H9 (cell line): ENCODE results near the gene TBC1D9. TPM values are rescaled to one million over a fixed set of nuclear protein-coding genes. Genes with fewer than 3 reads are reported as not detected.

Experiments used
- DNase-seq: peaks from one replicate; pipeline ENCODE4 v3.0.0-alpha.2; 2017
- H2AFZ ChIP-seq: one replicate; pipeline ENCODE4 v1.6.1; 2013; ENCODE audit warnings: mild to moderate bottlenecking, low read length, control low read depth, moderate library complexity
- H2AK5ac ChIP-seq: 2 replicates; pipeline ENCODE4 v1.6.1; 2013; ENCODE audit warnings: low read length, control low read depth, mixed read lengths; ENCODE audit not compliant: insufficient read length
- H2BK120ac ChIP-seq: one replicate; pipeline ENCODE4 v1.6.1; 2013; ENCODE audit warnings: low read depth, mild to moderate bottlenecking, low read length, control low read depth, inconsistent platforms; ENCODE audit not compliant: poor library complexity, severe bottlenecking
- H2BK12ac ChIP-seq: 2 replicates; pipeline ENCODE4 v1.6.1; 2013; ENCODE audit warnings: low read length, control low read depth, mixed read lengths, low read depth; ENCODE audit not compliant: insufficient read length
- H2BK15ac ChIP-seq: 2 replicates; pipeline ENCODE4 v1.6.1; 2013; ENCODE audit warnings: low read depth, low read length, control low read depth
- H2BK20ac ChIP-seq: one replicate; pipeline ENCODE4 v1.6.1; 2013; ENCODE audit warnings: low read depth, mild to moderate bottlenecking, low read length, control low read depth, inconsistent platforms; ENCODE audit not compliant: poor library complexity, severe bottlenecking
- H2BK5ac ChIP-seq: 2 replicates; pipeline ENCODE4 v1.6.1; 2013; ENCODE audit warnings: low read length, control low read depth, mixed read lengths; ENCODE audit not compliant: insufficient read length
- H3K14ac ChIP-seq: 2 replicates; pipeline ENCODE4 v1.6.1; 2013; ENCODE audit warnings: low read length, control low read depth; ENCODE audit not compliant: insufficient read depth
- H3K18ac ChIP-seq: 2 replicates; pipeline ENCODE4 v1.6.1; 2013; ENCODE audit warnings: low read depth, mild to moderate bottlenecking, mixed read lengths, low read length, control low read depth; ENCODE audit not compliant: insufficient read length
- H3K23ac ChIP-seq: 2 replicates; pipeline ENCODE4 v1.6.1; 2013; ENCODE audit warnings: low read length, control low read depth, mixed read lengths, low read depth; ENCODE audit not compliant: insufficient read length
- H3K23me2 ChIP-seq: 2 replicates; pipeline ENCODE4 v1.6.1; 2013; ENCODE audit warnings: low read depth, mild to moderate bottlenecking, mixed read lengths, low read length, control low read depth; ENCODE audit not compliant: insufficient read length, poor library complexity, severe bottlenecking
- H3K27ac ChIP-seq: 2 replicates; pipeline ENCODE4 v1.5.1; 2013; ENCODE audit warnings: low read length, control low read depth, mixed read lengths, low read depth; ENCODE audit not compliant: insufficient read length
- H3K27me3 ChIP-seq: 2 replicates; pipeline ENCODE4 v1.6.1; 2013; ENCODE audit warnings: low read length, control low read depth, inconsistent platforms; ENCODE audit not compliant: insufficient read depth
- H3K4ac ChIP-seq: 2 replicates; pipeline ENCODE4 v1.6.1; 2013; ENCODE audit warnings: low read depth, mild to moderate bottlenecking, control low read depth, inconsistent platforms, low read length, moderate library complexity
- H3K4me1 ChIP-seq: 2 replicates; pipeline ENCODE4 v1.6.1; 2013; ENCODE audit warnings: low read length, control low read depth, inconsistent platforms; ENCODE audit not compliant: insufficient read depth
- H3K4me2 ChIP-seq: 2 replicates; pipeline ENCODE4 v1.6.1; 2013; ENCODE audit warnings: low read length, control low read depth, mixed read lengths; ENCODE audit not compliant: insufficient read length, insufficient read depth
- H3K56ac ChIP-seq: 2 replicates; pipeline ENCODE4 v1.6.1; 2013; ENCODE audit warnings: low read depth, mild to moderate bottlenecking, mixed read lengths, low read length, control low read depth; ENCODE audit not compliant: insufficient read length
- H3K79me1 ChIP-seq: 2 replicates; pipeline ENCODE4 v1.6.1; 2013; ENCODE audit warnings: low read depth, mild to moderate bottlenecking, moderate library complexity, low read length, control low read depth, inconsistent platforms; ENCODE audit not compliant: insufficient read depth, poor library complexity, severe bottlenecking
- H3K79me2 ChIP-seq: 2 replicates; pipeline ENCODE4 v1.6.1; 2013; ENCODE audit warnings: low read length, control low read depth, inconsistent platforms; ENCODE audit not compliant: insufficient read depth
- H3K9ac ChIP-seq: 2 replicates; pipeline ENCODE4 v1.6.1; 2013; ENCODE audit warnings: low read length, control low read depth, mixed read lengths; ENCODE audit not compliant: insufficient read length; ENCODE audit errors: extremely low read depth
- H3K9me3 ChIP-seq: one replicate; pipeline ENCODE4 v1.6.1; 2013; ENCODE audit warnings: low read depth, low read length, inconsistent platforms; ENCODE audit not compliant: control insufficient read depth
- H3T11ph ChIP-seq: one replicate; pipeline ENCODE4 v1.6.1; 2013; ENCODE audit warnings: mild to moderate bottlenecking, low read length, control low read depth, inconsistent platforms
- H4K20me1 ChIP-seq: one replicate; pipeline ENCODE4 v1.6.1; 2013; ENCODE audit not compliant: control insufficient read depth, insufficient read length, insufficient read depth
- H4K5ac ChIP-seq: 2 replicates; pipeline ENCODE4 v1.6.1; 2013; ENCODE audit warnings: low read depth, mild to moderate bottlenecking, mixed read lengths, low read length, control low read depth; ENCODE audit not compliant: insufficient read length
- H4K8ac ChIP-seq: replicated peaks from 2 replicates; pipeline ENCODE4 v1.6.1; 2013; ENCODE audit warnings: low read length, control low read depth, mixed read lengths, low read depth; ENCODE audit not compliant: insufficient read length
- H4K91ac ChIP-seq: 2 replicates; pipeline ENCODE4 v1.6.1; 2013; ENCODE audit warnings: low read depth, mild to moderate bottlenecking, moderate library complexity, mixed read lengths, low read length, control low read depth; ENCODE audit not compliant: insufficient read length
- H3K27ac Mint-ChIP-seq, 3 experiments: 2 replicates in 2 of 3; 3 replicates in 1 of 3; pipeline ENCODE4 v1.8.0; 2020 to 2021; ENCODE audit warnings: mixed read lengths in 3 of 3, mild to moderate bottlenecking in 1 of 3, moderate library complexity in 1 of 3
- H3K27me3 Mint-ChIP-seq: 2 replicates; pipeline ENCODE4 v1.8.0; 2021; ENCODE audit warnings: low read depth, mild to moderate bottlenecking, moderate library complexity, mixed read lengths
- H3K36me3 Mint-ChIP-seq, 3 experiments: 2 replicates in 2 of 3; 3 replicates in 1 of 3; pipeline ENCODE4 v1.8.0; 2020 to 2021; ENCODE audit warnings: low read depth in 3 of 3, mixed read lengths in 3 of 3; ENCODE audit not compliant: insufficient read depth in 1 of 3
- H3K4me1 Mint-ChIP-seq, 2 experiments: 2 replicates each; pipeline ENCODE4 v1.8.0; 2020; ENCODE audit warnings: mixed read lengths in 2 of 2
- H3K4me3 Mint-ChIP-seq, 2 experiments: 2 replicates in 1 of 2; 3 replicates in 1 of 2; pipeline ENCODE4 v1.8.0; 2020 to 2021; ENCODE audit warnings: mild to moderate bottlenecking in 2 of 2, mixed read lengths in 2 of 2, moderate library complexity in 1 of 2
- H3K9me3 Mint-ChIP-seq, 2 experiments: 2 replicates in 1 of 2; 3 replicates in 1 of 2; pipeline ENCODE4 v1.8.0; 2020; ENCODE audit warnings: mild to moderate bottlenecking in 2 of 2, mixed read lengths in 2 of 2, moderate library complexity in 1 of 2
- CTCF ChIP-seq: fragments of 200-600 bp; sonication (generic); conservative IDR thresholded peaks from 3 replicates; pipeline ENCODE4 v1.8.0; 2021; ENCODE audit warnings: antibody characterized with exemption, mild to moderate bottlenecking
- WGBS: extraction: QIAGEN DNeasy Blood & Tissue Kit; methylation state at CpG from one replicate; pipeline ENCODE4 v1.1.7; 2013; ENCODE audit warnings: missing lambda C conversion rate, low lambda C conversion rate, mixed read lengths; ENCODE audit not compliant: insufficient read length; ENCODE audit errors: extremely low coverage; 5-methylcytosine and 5-hydroxymethylcytosine counted together
- total RNA-seq: library from RNA; stranded (reverse); gene quantifications from 2 replicates; pipeline ENCODE4 v1.2.1, GENCODE V29; 2021

Gene TBC1D9
- total RNA-seq, 1 experiment from 2014 or later, result 0.63 TPM

GRCh38 chr4:140736669-140737343, 19.4 kb downstream of the TBC1D9 start:
- no peak overlapping the region for H2BK15ac ChIP-seq
- H3K23ac ChIP-seq, result no peak overlapping the region
- no peaks in the 10 kb centered on the region; a peak in 1 of 5 replicates for H3K9me3 Mint-ChIP-seq
- no peak overlapping the region for H2BK12ac ChIP-seq
- no peak overlapping the region for H2BK120ac ChIP-seq
- no CpG with 5 or more reads among the region's 6 CpGs for WGBS
- H3K27me3 Mint-ChIP-seq, result no peaks in the 10 kb centered on the region
- H3K9ac ChIP-seq, result no peak overlapping the region
- H3K4ac ChIP-seq, result no peak overlapping the region
- H3K23me2 ChIP-seq, result no peaks in the 10 kb centered on the region
- H3K4me3 Mint-ChIP-seq, result no peak overlapping the region
- H3K4me1 Mint-ChIP-seq, result peaks cover 55 to 69% of the 10 kb centered on the region in 2 experiments
- no peak overlapping the region for H3K27ac ChIP-seq
- H3K27me3 ChIP-seq, result no peaks in the 10 kb centered on the region
- H4K91ac ChIP-seq, result no peak overlapping the region
- TF ChIP-seq CTCF, result no peak
- H3K79me1 ChIP-seq, result no peaks in the 10 kb centered on the region
- no peak overlapping the region for H2BK5ac ChIP-seq
- no peak overlapping the region for H2AFZ ChIP-seq
- H4K20me1 ChIP-seq, result no peaks in the 10 kb centered on the region
- H2AK5ac ChIP-seq, result no peak overlapping the region
- peak overlapping the region in 2 of 3 experiments; percentile 57 to 60; a peak in 3 of 7 replicates for H3K27ac Mint-ChIP-seq
- no peak overlapping the region for H3K14ac ChIP-seq
- H4K8ac ChIP-seq, result no peak overlapping the region
- DNase-seq, result no peak
- H4K5ac ChIP-seq, result no peak overlapping the region
- no peaks in the 10 kb centered on the region for H3K9me3 ChIP-seq
- H3K79me2 ChIP-seq, result no peaks in the 10 kb centered on the region
- H3K56ac ChIP-seq, result no peak overlapping the region
- peaks cover 0 to 2% (median 0%) of the 10 kb centered on the region in 3 experiments; a peak in 1 of 7 replicates for H3K36me3 Mint-ChIP-seq
- H2BK20ac ChIP-seq, result no peak overlapping the region
- no peak overlapping the region for H3K18ac ChIP-seq
- no peak overlapping the region for H3T11ph ChIP-seq
- H3K4me1 ChIP-seq, result no peaks in the 10 kb centered on the region; the same call in 1 of the 2 replicates
- no peak overlapping the region for H3K4me2 ChIP-seq
